Measurements from ENCODE around the gene SHC1.
"Not testable (repeated sequence)": the region's sequence is repeated elsewhere in the genome, so short reads cannot be mapped to it uniquely, and the experiment has no call there.

Gene SHC1

GRCh38 chr1:155007251-155007828, 36.8 kb upstream of the SHC1 start:
- no peak for DNase-seq

GRCh38 chr1:155006601-155007101, 36.1 kb upstream of the SHC1 start:
- no peak for DNase-seq

- no peak for DNase-seq
Measured at GRCh38 chr1:155005076-155006011, 34.8 kb upstream of the SHC1 start.

GRCh38 chr1:155004352-155005075, 34.0 kb upstream of the SHC1 start:
- DNase-seq = no peak

- no peak for DNase-seq
Measured at GRCh38 chr1:155003766-155004351, 33.3 kb upstream of the SHC1 start.

GRCh38 chr1:155003227-155003765, 32.7 kb upstream of the SHC1 start:
- DNase-seq = no peak

- no peak for DNase-seq
Measured at GRCh38 chr1:155002464-155003226, 32.1 kb upstream of the SHC1 start, which contains the start of gene ZBTB7B. ZBTB7B (plus strand) TSS chr1:155002802; CDS start chr1:155014661, 11,859 bp downstream.

- peak; percentile 90 for DNase-seq
Measured at GRCh38 chr1:155001675-155002463, 31.3 kb upstream of the SHC1 start.

GRCh38 chr1:155001425-155001674, 30.8 kb upstream of the SHC1 start:
- DNase-seq = no peak

- DNase-seq = peak; percentile 63
Measured at GRCh38 chr1:155000726-155001424, 30.3 kb upstream of the SHC1 start.

- no peak for DNase-seq
Measured at GRCh38 chr1:155000411-155000725, 29.8 kb upstream of the SHC1 start.

- DNase-seq = peak; percentile 48
Measured at GRCh38 chr1:154999571-155000410, 29.2 kb upstream of the SHC1 start.

- DNase-seq = peak; percentile 53
Measured at GRCh38 chr1:154998818-154999570, 28.4 kb upstream of the SHC1 start.

GRCh38 chr1:154998201-154998780, 27.7 kb upstream of the SHC1 start:
- no peak for DNase-seq

GRCh38 chr1:154996966-154997701, 26.6 kb upstream of the SHC1 start:
- no peak for DNase-seq

- not testable (repeated sequence) for DNase-seq
Measured at GRCh38 chr1:154995301-154995983, 24.9 kb upstream of the SHC1 start.

- DNase-seq = no peak
Measured at GRCh38 chr1:154994591-154994990, 24.0 kb upstream of the SHC1 start.

- no peak for DNase-seq
Measured at GRCh38 chr1:154994269-154994587, 23.7 kb upstream of the SHC1 start.
